HG02970 (cell line): ENCODE data around the gene GRID1.
"Not testable (repeated sequence)": the region's sequence is repeated elsewhere in the genome, so short reads cannot be mapped to it uniquely, and the experiment has no call there.

ENCODE experiments used
- ATAC-seq: cut with Tn5 transposase; IDR thresholded peaks from one replicate; pipeline ENCODE4 v1.9.1; 2021; ENCODE audit warnings: mild to moderate bottlenecking, moderate library complexity, moderate number of reproducible peaks; ENCODE audit not compliant: unreplicated experiment, low FRiP score

Gene GRID1

GRCh38 chr10:86076497-86076896, 290.1 kb downstream of the GRID1 start:
- ATAC-seq = not testable (repeated sequence)

- ATAC-seq = no peak
These were observed 291.1 kb downstream of the GRID1 start for GRCh38 chr10:86075512-86075911.

- ATAC-seq = no peak
These were observed 292.3 kb downstream of the GRID1 start for GRCh38 chr10:86074294-86074693.

- ATAC-seq = no peak
These were observed 293.2 kb downstream of the GRID1 start for GRCh38 chr10:86073199-86073977.

- ATAC-seq = no peak
These were observed 294.2 kb downstream of the GRID1 start for GRCh38 chr10:86072413-86072812.

GRCh38 chr10:86071758-86072157, 294.8 kb downstream of the GRID1 start:
- ATAC-seq = no peak

- ATAC-seq = no peak
These were observed 295.4 kb downstream of the GRID1 start for GRCh38 chr10:86071145-86071544.

GRCh38 chr10:86070278-86070677, 296.3 kb downstream of the GRID1 start:
- no peak for ATAC-seq

- ATAC-seq = no peak
These were observed 298.2 kb downstream of the GRID1 start for GRCh38 chr10:86068231-86069054.

- no peak for ATAC-seq
These were observed 299.1 kb downstream of the GRID1 start for GRCh38 chr10:86067436-86068050.

GRCh38 chr10:86066696-86067095, 299.9 kb downstream of the GRID1 start:
- ATAC-seq = no peak

- no peak for ATAC-seq
These were observed 300.8 kb downstream of the GRID1 start for GRCh38 chr10:86065711-86066251.

GRCh38 chr10:86064931-86065662, 301.5 kb downstream of the GRID1 start:
- ATAC-seq = no peak

GRCh38 chr10:86064219-86064618, 302.4 kb downstream of the GRID1 start:
- no peak for ATAC-seq

- no peak for ATAC-seq
These were observed 303.3 kb downstream of the GRID1 start for GRCh38 chr10:86063341-86063740.

GRCh38 chr10:86062647-86063145, 303.9 kb downstream of the GRID1 start:
- ATAC-seq = no peak

GRCh38 chr10:86062198-86062550, 304.4 kb downstream of the GRID1 start:
- ATAC-seq = no peak

- no peak for ATAC-seq
These were observed 305.1 kb downstream of the GRID1 start for GRCh38 chr10:86061278-86062197.
